K562 (cell line): Measurements from ENCODE around the gene JUP.

Experiments
- ARID3A ChIP-seq: IDR thresholded peaks from 2 replicates; pipeline ENCODE4 v1.6.1; 2012; ENCODE audit warnings: low read depth, low read length, improper control_type of control experiment, borderline replicate concordance
- BMI1 ChIP-seq: fragments of 150-350 bp; IDR thresholded peaks from 2 replicates; pipeline ENCODE4 v1.6.1; 2014; ENCODE audit warnings: low read length
- CHD1 ChIP-seq: fragments of 200-600 bp; sonication (generic); IDR thresholded peaks from one replicate; pipeline ENCODE4 v1.6.1; 2012; ENCODE audit warnings: mild to moderate bottlenecking, moderate library complexity, low read length, inconsistent platforms
- CTCF ChIP-seq, 3 experiments: IDR thresholded peaks in 2 of 3; conservative IDR thresholded peaks in 1 of 3; 2 replicates each; pipeline ENCODE4 v1.5.1; 2011 to 2012; ENCODE audit warnings: low read length in 3 of 3, mild to moderate bottlenecking in 3 of 3, control low read depth in 2 of 3, improper control_type of control experiment in 1 of 3, inconsistent platforms in 1 of 3, low read depth in 1 of 3, mixed read lengths in 1 of 3, moderate library complexity in 1 of 3; ENCODE audit not compliant: insufficient read depth in 2 of 3
- ESRRA ChIP-seq: fragments of 450-650 bp; IDR thresholded peaks from 2 replicates; pipeline ENCODE4 v1.6.1; 2014; ENCODE audit warnings: low read depth, mild to moderate bottlenecking, moderate library complexity, borderline replicate concordance
- ETV6 ChIP-seq, 3 experiments: fragments of 150-350 bp in 1 of 3; sonication (generic) in 1 of 3; formaldehyde crosslinking in 1 of 3; IDR thresholded peaks; 2 replicates each; pipeline versions ENCODE4 v1.6.1 to v1.8.0; 2014 to 2022; ENCODE audit warnings: borderline replicate concordance in 2 of 3, low read depth in 2 of 3, antibody characterized with exemption in 1 of 3, low read length in 1 of 3, mild to moderate bottlenecking in 1 of 3, missing genetic modification reagents in 1 of 3
- KDM5B ChIP-seq: fragments of 200-600 bp; sonication (generic); IDR thresholded peaks from 2 replicates; pipeline ENCODE4 v1.6.1; 2012; ENCODE audit warnings: low read depth, mild to moderate bottlenecking, moderate library complexity, low read length, control low read depth, inconsistent platforms; ENCODE audit not compliant: insufficient replicate concordance
- MAX ChIP-seq: sonication (generic); formaldehyde crosslinking; IDR thresholded peaks from 2 replicates; pipeline ENCODE4 v1.9.0; 2022; ENCODE audit warnings: mild to moderate bottlenecking, missing genetic modification reagents
- POLR2AphosphoS5 ChIP-seq: IDR thresholded peaks from 2 replicates; pipeline ENCODE4 v1.6.1; 2011; ENCODE audit warnings: mild to moderate bottlenecking, low read depth, low read length, moderate library complexity; ENCODE audit not compliant: control insufficient read depth, insufficient read depth
- RAD51 ChIP-seq: fragments of 450-650 bp; IDR thresholded peaks from 2 replicates; pipeline ENCODE4 v1.7.1; 2016; ENCODE audit warnings: low read depth, mild to moderate bottlenecking, borderline replicate concordance
- RFX1 ChIP-seq: fragments of 450-650 bp; IDR thresholded peaks from 2 replicates; pipeline ENCODE4 v1.6.1; 2016; ENCODE audit warnings: mild to moderate bottlenecking, moderate library complexity
- RFX5 ChIP-seq: IDR thresholded peaks from 2 replicates; pipeline ENCODE4 v1.6.1; 2011; ENCODE audit warnings: low read depth, mild to moderate bottlenecking, improper control_type of control experiment, low read length
- ZNF232 ChIP-seq: sonication (generic); formaldehyde crosslinking; IDR thresholded peaks from 2 replicates; pipeline ENCODE4 v1.8.0; 2022; ENCODE audit warnings: mild to moderate bottlenecking, missing genetic modification reagents
- ZNF436 ChIP-seq: fragments of 250-450, 450-650 bp; sonication (Bioruptor Pico); formaldehyde crosslinking; IDR thresholded peaks from 2 replicates; pipeline ENCODE4 v1.7.0; 2020; ENCODE audit warnings: mild to moderate bottlenecking

GRCh38 chr17:41718287-41718645 lies 68.2 kb downstream of the JUP start:
- TF ChIP-seq CHD1 (no peak), RFX5 (no peak), CTCF (IDR thresholded peaks at IDR 0.05 in 2 of 3, conservative IDR thresholded peaks at IDR 0.05 in 1 of 3; ENCODE audit: insufficient read depth in 2 of 3, low read depth in 1 of 3, low read length in 3 of 3) (no peak), BMI1 (no peak), ZNF436 (no peak), ETV6 (IDR thresholded peaks at IDR 0.05; ENCODE audit: borderline replicate concordance in 1 of 2, low read depth in 2 of 2, low read length in 1 of 2) (no peak), ETV6 (CRISPR knock-in tag; IDR thresholded peaks at IDR 0.05; ENCODE audit: borderline replicate concordance) (no peak), POLR2AphosphoS5 (no peak), ARID3A (no peak), ZNF232 (CRISPR knock-in tag) (no peak), RFX1 (no peak), MAX (CRISPR knock-in tag) (no peak), ESRRA (no peak), RAD51 (no peak), KDM5B (no peak)
